ENCODE results near the gene SCART1.

DNA sequence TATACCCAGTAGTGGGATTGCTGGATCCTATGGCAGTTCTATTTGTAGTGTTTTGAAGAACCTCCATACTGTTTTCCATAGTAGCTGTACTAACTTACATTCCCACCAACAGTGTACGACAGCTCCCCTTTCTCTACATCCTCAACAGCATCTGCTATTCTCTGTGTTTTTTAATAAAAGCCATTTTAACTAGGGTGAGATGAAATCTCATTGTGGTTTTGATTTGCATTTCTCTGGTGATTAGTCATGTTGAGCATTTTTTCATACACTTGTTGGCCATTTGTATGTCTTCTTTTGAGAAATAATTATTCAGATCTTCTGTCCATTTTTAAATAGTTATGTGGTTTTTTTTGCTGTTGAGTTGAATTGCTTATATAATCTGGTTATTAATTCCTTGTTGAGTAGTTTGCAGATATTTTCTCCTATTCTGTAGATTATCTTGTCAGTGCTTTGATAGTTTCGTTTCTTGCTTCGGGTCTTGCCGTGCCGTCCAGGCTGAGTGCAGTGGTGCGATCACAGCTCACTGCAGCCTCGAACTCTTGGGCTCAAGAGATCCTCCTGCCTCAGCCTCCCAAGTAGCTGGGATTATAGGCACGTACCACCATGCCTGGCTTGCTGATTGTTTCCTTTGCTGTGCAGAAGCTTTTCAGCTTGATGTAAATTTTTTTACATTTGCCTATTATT, 47.8 kb upstream of the SCART1 start:
- TF ChIP-seq CTCF (IDR thresholded peaks at IDR 0.05; ENCODE audit: insufficient read depth, low read length, poor library complexity, severe bottlenecking) = no peak
- no peak for TF ChIP-seq EZH2phosphoT487 (conservative IDR thresholded peaks at IDR 0.05; ENCODE audit: low read length)

All from SU-DHL-6 (cell line).